IMR-90 (cell line): ENCODE measurements around the gene MTIF3. TPM values are rescaled to one million over a fixed set of nuclear protein-coding genes. Genes with fewer than 3 reads are reported as not detected.

Experiments used
- ATAC-seq: fragments of 200-7000 bp; cut with Tn5 transposase; 2 replicates; pipeline ENCODE4 v1.9.1; 2020; ENCODE audit warnings: low read depth, mild to moderate bottlenecking, moderate library complexity
- BruUV-seq: library from RNA; stranded (reverse); fragments of 400-500 nt; replicated peaks from 2 replicates; lab custom pipeline; 2021; lab: Mats Ljungman, UMichigan
- CTCF ChIA-PET: fragments of 300-600 bp; formaldehyde crosslinking; extraction: SDS; loops from one replicate; lab custom pipeline; 2021; ENCODE audit warnings: antibody characterized with exemption; lab: Yijun Ruan, JAX
- POLR2A ChIA-PET: fragments of 300-600 bp; sonication (Branson Sonifier 250); formaldehyde crosslinking; loops from one replicate; lab custom pipeline; 2022; ENCODE audit warnings: antibody characterized with exemption; ENCODE audit not compliant: unreplicated experiment; lab: Charles Lee
- DNase-seq: peaks from one replicate; pipeline ENCODE4 v3.0.0; 2013
- H2AFZ ChIP-seq: replicated peaks from 2 replicates; pipeline ENCODE3; 2013; ENCODE audit warnings: low read length, mild to moderate bottlenecking; ENCODE audit not compliant: poor library complexity
- H2AK5ac ChIP-seq: 2 replicates; pipeline ENCODE4 v1.6.1; 2013; ENCODE audit warnings: low read depth, low read length, inconsistent platforms
- H2AK9ac ChIP-seq: replicated peaks from 2 replicates; pipeline ENCODE3; 2013; ENCODE audit warnings: mild to moderate bottlenecking, low read depth, low read length, moderate library complexity; ENCODE audit not compliant: poor library complexity
- H2BK120ac ChIP-seq: 2 replicates; pipeline ENCODE4 v1.6.1; 2013; ENCODE audit warnings: low read depth, low read length, inconsistent platforms
- H2BK15ac ChIP-seq: 3 replicates; pipeline ENCODE4 v1.6.1; 2013; ENCODE audit warnings: low read depth, low read length, inconsistent platforms
- H2BK20ac ChIP-seq: 2 replicates; pipeline ENCODE4 v1.6.1; 2013; ENCODE audit warnings: low read depth, mild to moderate bottlenecking, inconsistent platforms, low read length, moderate library complexity
- H2BK5ac ChIP-seq: 2 replicates; pipeline ENCODE4 v1.6.1; 2013; ENCODE audit warnings: mild to moderate bottlenecking, low read depth, low read length, inconsistent platforms; ENCODE audit not compliant: poor library complexity, severe bottlenecking
- H3K14ac ChIP-seq: replicated peaks from 2 replicates; pipeline ENCODE4 v1.6.1; 2013; ENCODE audit warnings: low read depth, low read length, inconsistent platforms
- H3K18ac ChIP-seq: 2 replicates; pipeline ENCODE4 v1.6.1; 2013; ENCODE audit warnings: low read depth, low read length, control low read depth
- H3K23ac ChIP-seq: 2 replicates; pipeline ENCODE4 v1.6.1; 2013; ENCODE audit warnings: low read depth, low read length, inconsistent platforms
- H3K27ac ChIP-seq: 2 replicates; pipeline ENCODE4 v1.5.1; 2013; ENCODE audit warnings: mild to moderate bottlenecking, control low read depth, low read length; ENCODE audit not compliant: insufficient read depth
- H3K27me3 ChIP-seq: 2 replicates; pipeline ENCODE4 v1.6.1; 2013; ENCODE audit warnings: low read length; ENCODE audit not compliant: control insufficient read depth, insufficient read depth
- H3K36me3 ChIP-seq: 2 replicates; pipeline ENCODE4 v1.6.1; 2013; ENCODE audit warnings: low read length, mixed read lengths; ENCODE audit not compliant: control insufficient read depth, insufficient read depth
- H3K4ac ChIP-seq: 2 replicates; pipeline ENCODE4 v1.6.1; 2013; ENCODE audit warnings: low read depth, low read length, inconsistent platforms
- H3K4me1 ChIP-seq: 2 replicates; pipeline ENCODE4 v1.6.1; 2013; ENCODE audit warnings: low read length, mixed read lengths; ENCODE audit not compliant: control insufficient read depth, insufficient read depth
- H3K4me2 ChIP-seq: 2 replicates; pipeline ENCODE4 v1.6.1; 2013; ENCODE audit warnings: low read depth, mild to moderate bottlenecking, control low read depth, low read length, moderate library complexity
- H3K4me3 ChIP-seq: 2 replicates; pipeline ENCODE4 v1.5.1; 2013; ENCODE audit warnings: low read depth, mild to moderate bottlenecking, control low read depth, low read length, moderate library complexity; ENCODE audit not compliant: insufficient read depth
- H3K56ac ChIP-seq: 2 replicates; pipeline ENCODE4 v1.6.1; 2013; ENCODE audit warnings: low read length, inconsistent platforms; ENCODE audit not compliant: insufficient read depth; ENCODE audit errors: extremely low read depth
- H3K79me1 ChIP-seq, 2 experiments: 2 replicates each; pipeline ENCODE4 v1.6.1; 2013; ENCODE audit warnings: low read length in 2 of 2, inconsistent platforms in 1 of 2, low read depth in 1 of 2
- H3K9ac ChIP-seq: 2 replicates; pipeline ENCODE4 v1.6.1; 2013; ENCODE audit warnings: low read depth, low read length, control low read depth
- H3K9me1 ChIP-seq: 2 replicates; pipeline ENCODE4 v1.6.1; 2013; ENCODE audit warnings: low read length, inconsistent platforms; ENCODE audit not compliant: insufficient read depth
- H3K9me3 ChIP-seq: 2 replicates; pipeline ENCODE4 v1.6.1; 2013; ENCODE audit warnings: low read length; ENCODE audit not compliant: control insufficient read depth, insufficient read depth
- H4K20me1 ChIP-seq: 2 replicates; pipeline ENCODE4 v1.6.1; 2013; ENCODE audit warnings: low read length, inconsistent platforms; ENCODE audit not compliant: insufficient read depth
- H4K5ac ChIP-seq: 2 replicates; pipeline ENCODE4 v1.6.1; 2013; ENCODE audit warnings: mild to moderate bottlenecking, low read depth, low read length, control low read depth
- H4K8ac ChIP-seq, 2 experiments: 2 replicates each; pipeline ENCODE4 v1.6.1; 2013; ENCODE audit warnings: low read depth in 2 of 2, low read length in 2 of 2, control low read depth in 1 of 2, inconsistent platforms in 1 of 2
- H4K91ac ChIP-seq: 2 replicates; pipeline ENCODE4 v1.6.1; 2013; ENCODE audit warnings: low read depth, low read length, inconsistent platforms; ENCODE audit not compliant: insufficient read depth
- BHLHE40 ChIP-seq: fragments of 150-350 bp; IDR thresholded peaks from 2 replicates; pipeline ENCODE4 v1.6.1; 2016; ENCODE audit warnings: mild to moderate bottlenecking, low read depth, low read length
- CEBPB ChIP-seq: IDR thresholded peaks from 2 replicates; pipeline ENCODE4 v1.6.1; 2012; ENCODE audit warnings: low read depth, low read length, improper control_type of control experiment
- CHD1 ChIP-seq: IDR thresholded peaks from 2 replicates; pipeline ENCODE4 v1.6.1; 2012; ENCODE audit warnings: low read depth, low read length, improper control_type of control experiment
- CTCF ChIP-seq: conservative IDR thresholded peaks from 2 replicates; pipeline ENCODE4 v1.5.1; 2012; ENCODE audit warnings: mild to moderate bottlenecking, low read depth, low read length, improper control_type of control experiment
- FOS ChIP-seq: fragments of 150-350 bp; IDR thresholded peaks from 2 replicates; pipeline ENCODE4 v1.6.1; 2016; ENCODE audit warnings: low read depth, low read length
- MAFK ChIP-seq: IDR thresholded peaks from 2 replicates; pipeline ENCODE4 v1.6.1; 2012; ENCODE audit warnings: low read depth, low read length, improper control_type of control experiment
- MAZ ChIP-seq: IDR thresholded peaks from 2 replicates; pipeline ENCODE4 v1.6.1; 2012; ENCODE audit warnings: low read depth, mild to moderate bottlenecking, low read length, improper control_type of control experiment, moderate library complexity, borderline replicate concordance
- MXI1 ChIP-seq: IDR thresholded peaks from 2 replicates; pipeline ENCODE4 v1.6.1; 2012; ENCODE audit warnings: low read depth, mild to moderate bottlenecking, low read length, moderate library complexity, borderline replicate concordance
- NFE2L2 ChIP-seq: fragments of 150-350 bp; IDR thresholded peaks from 2 replicates; pipeline ENCODE4 v1.6.1; 2016; ENCODE audit warnings: low read depth, mild to moderate bottlenecking, low read length
- POLR2A ChIP-seq: IDR thresholded peaks from 2 replicates; pipeline ENCODE4 v1.6.1; 2012; ENCODE audit warnings: mild to moderate bottlenecking, low read depth, low read length
- RAD21 ChIP-seq: IDR thresholded peaks from 2 replicates; pipeline ENCODE4 v1.6.1; 2012; ENCODE audit warnings: low read length, improper control_type of control experiment
- RCOR1 ChIP-seq: IDR thresholded peaks from 2 replicates; pipeline ENCODE4 v1.6.1; 2012; ENCODE audit warnings: mild to moderate bottlenecking, low read length, improper control_type of control experiment; ENCODE audit not compliant: insufficient replicate concordance
- RFX5 ChIP-seq: IDR thresholded peaks from 2 replicates; pipeline ENCODE4 v1.8.0; 2012; ENCODE audit warnings: low read depth, mild to moderate bottlenecking, low read length, moderate library complexity
- SMC3 ChIP-seq: fragments of 150-350 bp; IDR thresholded peaks from 2 replicates; pipeline ENCODE4 v1.6.1; 2016; ENCODE audit warnings: low read depth, mild to moderate bottlenecking, antibody characterized with exemption, low read length, moderate library complexity
- WGBS, 2 experiments: methylation state at CpG; one replicate each; pipeline versions ENCODE4 v1.1.5 to v1.1.7; 2013; ENCODE audit warnings: missing lambda C conversion rate in 2 of 2; ENCODE audit not compliant: insufficient read length in 1 of 2; ENCODE audit errors: extremely low coverage in 2 of 2; 5-methylcytosine and 5-hydroxymethylcytosine counted together
- dilution Hi-C: fragments of 300-500 bp; cut with HindIII; formaldehyde crosslinking; loops from one replicate; pipeline ENCODE4 v1.14.3; 2018; ENCODE audit warnings: low sequenced_read_pairs; ENCODE audit not compliant: unreplicated experiment
- in situ Hi-C: fragments of 300-500 bp; cut with MboI; formaldehyde crosslinking; loops from 3 replicates; pipeline ENCODE4 v1.14.3; 2019; ENCODE audit warnings: low sequenced_read_pairs, inconsistent platforms, mixed read lengths
- intact Hi-C: fragments of 100-400 bp; cut with micrococcal nuclease; formaldehyde crosslinking; loops from 2 replicates; pipeline ENCODE4 v1.10.0; 2022
- polyA plus RNA-seq, 3 experiments: library from polyadenylated mRNA; depleted of rRNA; stranded (reverse); fragments of >200 nt; gene quantifications; 2 replicates each; pipeline ENCODE4 v1.2.3, GENCODE V29; 2012; ENCODE audit warnings: low replicate concordance in 1 of 3
- total RNA-seq: library from RNA; depleted of rRNA; stranded (reverse); fragments of >200 nt; gene quantifications from 2 replicates; pipeline ENCODE4 v1.2.3, GENCODE V29; 2012

MTIF3 gene
- total and polyA plus RNA-seq, 2 of the 4 experiments (the other 2 are of a cell fraction), result 31.7 to 41.0 TPM

- H4K8ac ChIP-seq, result no peak overlapping the region
- no peak overlapping the region for H3K4ac ChIP-seq
- H3K14ac ChIP-seq, result no peak overlapping the region
- no peaks in the 10 kb centered on the region for H4K20me1 ChIP-seq
- no peak overlapping the region for H3K9ac ChIP-seq
- H3K27ac ChIP-seq, result no peak overlapping the region
- H3K56ac ChIP-seq, result no peak overlapping the region
- H2AK5ac ChIP-seq, result no peak overlapping the region
- DNase-seq (no peak), ATAC-seq (no peak)
- H3K79me1 ChIP-seq, result no peaks in the 10 kb centered on the region
- in situ Hi-C loops, result no loop called here
- no peak overlapping the region for H4K5ac ChIP-seq
- H3K23ac ChIP-seq, result no peak overlapping the region
- no peak overlapping the region for H2BK15ac ChIP-seq
- no peak overlapping the region for H2AK9ac ChIP-seq
- peaks cover 6% of the 10 kb centered on the region for H3K27me3 ChIP-seq
- no peak overlapping the region for H3K4me2 ChIP-seq
- POLR2A ChIA-PET, result no interaction called here
- no peaks in the 10 kb centered on the region for H3K36me3 ChIP-seq
- no peak overlapping the region for H3K4me3 ChIP-seq
- CTCF ChIA-PET, result no interaction called here
- H3K9me1 ChIP-seq, result no peaks in the 10 kb centered on the region
- no peak overlapping the region for H2BK20ac ChIP-seq
- TF ChIP-seq CHD1 (no peak), NFE2L2 (no peak), MAFK (no peak), MXI1 (no peak), POLR2A (no peak), CTCF (no peak), RCOR1 (no peak), RAD21 (no peak), MAZ (no peak), CEBPB (no peak), SMC3 (no peak), FOS (no peak), RFX5 (no peak), BHLHE40 (no peak)
- no peak overlapping the region for H2AFZ ChIP-seq
- no TSS peak for BruUV-seq
- no peak overlapping the region for H3K18ac ChIP-seq
- dilution Hi-C loops, result no loop called here
- H4K91ac ChIP-seq, result no peak overlapping the region
- H3K4me1 ChIP-seq, result no peaks in the 10 kb centered on the region
- H2BK5ac ChIP-seq, result no peak overlapping the region
- no peaks in the 10 kb centered on the region for H3K9me3 ChIP-seq
- no peak overlapping the region for H2BK120ac ChIP-seq
- intact Hi-C loops, result no loop called here
- 11% methylated on average over 1 of the region's 3 CpGs; no CpG with 5 or more reads in 1 of the 2 experiments for WGBS, 2 experiments
Observed at GRCh38 chr13:27495551-27495950, 45.2 kb upstream of the MTIF3 start.
